HG02678 (cell line): ENCODE data around the gene SPEG.

Experiments
- ATAC-seq: cut with Tn5 transposase; IDR thresholded peaks from one replicate; pipeline ENCODE4 v1.9.1; 2021; ENCODE audit warnings: mild to moderate bottlenecking, moderate library complexity; ENCODE audit not compliant: unreplicated experiment

Gene SPEG

DNA sequence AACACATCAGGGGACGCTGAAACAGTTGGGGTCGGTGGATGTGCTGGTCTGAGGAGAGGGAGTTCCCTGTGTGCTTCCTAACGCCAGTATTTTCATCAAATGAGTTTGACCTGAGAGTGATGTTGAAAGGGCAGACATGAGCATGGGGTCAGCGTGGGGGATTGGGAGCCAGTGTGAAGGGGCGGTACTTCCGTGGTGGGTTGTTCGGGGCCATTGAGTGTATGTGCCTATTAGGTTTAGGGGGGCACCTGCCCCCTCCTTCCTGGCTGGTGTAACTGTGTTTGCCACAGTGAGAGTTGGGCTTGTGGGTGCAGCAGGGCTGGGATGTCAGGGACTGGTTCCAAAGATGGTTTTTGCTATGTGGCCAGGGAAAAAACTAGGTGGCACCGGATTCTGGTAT lies 24.4 kb downstream of the SPEG start:
- no peak for ATAC-seq

DNA sequence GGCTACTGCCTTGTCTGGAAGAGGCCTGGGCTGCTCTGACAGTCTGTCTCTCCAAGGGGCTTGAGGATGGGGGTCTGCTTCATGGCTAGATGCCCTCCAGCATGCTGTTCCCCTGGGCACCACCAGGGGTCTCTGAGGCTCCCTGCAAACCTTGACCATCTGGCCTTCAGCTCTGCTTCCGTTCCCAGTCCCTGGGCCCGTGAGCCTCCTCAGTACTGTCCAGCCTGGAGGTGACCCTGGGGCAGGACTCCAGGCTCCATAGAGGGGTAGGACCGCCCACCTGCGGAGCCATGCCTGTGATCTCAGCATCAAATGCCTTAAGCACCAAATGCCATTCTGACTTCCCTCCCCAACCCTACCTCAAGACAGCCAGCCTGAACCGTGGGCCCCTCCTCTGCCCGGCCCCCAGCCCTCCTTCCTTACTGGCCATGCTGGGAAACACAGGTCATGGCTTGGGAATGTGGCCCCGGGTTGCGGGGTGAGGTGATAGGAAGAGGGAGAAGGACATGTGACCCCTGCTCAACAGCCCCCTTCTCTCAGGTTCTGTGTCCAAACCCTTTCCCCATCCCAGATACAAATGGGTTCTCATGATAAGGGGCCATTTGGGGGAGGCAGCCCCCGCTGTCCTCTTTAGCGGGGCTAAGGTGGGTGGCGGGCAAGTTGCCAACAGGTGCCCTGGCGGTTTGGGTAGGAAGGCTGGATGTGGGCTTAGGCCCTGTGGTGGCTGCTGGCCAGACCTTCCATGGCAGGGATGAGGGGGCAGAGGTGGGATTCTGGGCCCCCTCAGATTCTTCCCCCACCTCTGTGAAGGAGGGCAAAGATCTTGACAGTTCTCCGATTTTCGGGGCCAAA lies 25.0 kb downstream of the SPEG start:
- peak; percentile 72 for ATAC-seq

DNA sequence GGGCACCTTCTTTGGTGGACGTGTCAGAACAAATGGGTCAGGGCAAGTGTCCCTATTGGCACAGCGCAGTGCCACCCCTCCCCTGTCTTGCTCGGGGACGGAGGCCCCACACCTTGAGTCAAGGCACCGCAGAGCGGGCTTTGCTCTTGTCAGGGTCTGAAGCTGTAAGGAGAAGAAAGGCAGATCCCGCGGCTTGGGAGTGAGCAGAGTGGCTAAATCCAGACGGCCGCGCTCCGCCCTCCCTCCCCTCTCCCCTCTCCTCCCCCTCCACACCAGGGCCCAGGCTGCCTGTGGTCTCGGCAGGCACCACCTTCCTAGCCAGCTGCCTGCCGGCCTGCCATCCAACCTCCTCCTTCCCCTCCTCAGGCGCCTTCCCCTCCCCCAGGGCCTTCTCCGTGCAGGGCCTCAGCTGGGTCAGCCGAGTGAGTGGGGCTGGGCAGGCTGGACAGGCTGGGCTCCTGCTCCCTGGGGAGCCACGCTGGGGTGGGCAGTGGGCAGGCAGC lies 25.8 kb downstream of the SPEG start:
- ATAC-seq: no peak

DNA sequence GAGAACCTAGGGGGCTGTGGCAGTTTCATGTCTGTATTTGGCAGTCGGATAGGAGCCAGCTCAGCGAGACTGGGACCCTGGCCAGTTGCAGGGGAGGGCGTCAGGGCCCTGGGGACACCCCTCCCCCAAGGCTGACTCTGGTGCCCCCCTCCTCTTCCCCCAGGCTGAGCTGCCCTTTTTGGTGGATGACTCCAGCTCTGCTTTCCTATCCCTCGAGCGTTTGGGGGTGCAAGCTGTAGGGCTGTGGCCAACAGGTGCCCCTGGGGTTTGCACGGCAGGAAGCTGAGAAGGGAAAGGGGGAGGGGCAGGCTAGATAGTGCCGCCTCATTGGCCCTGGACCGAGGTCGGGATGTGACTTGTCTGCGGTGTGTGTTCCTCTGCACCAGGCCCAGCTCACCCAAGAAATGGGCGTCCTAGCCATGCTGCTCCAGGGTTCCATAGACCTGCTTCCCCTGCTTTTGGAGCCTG lies 26.4 kb downstream of the SPEG start:
- no peak for ATAC-seq

DNA sequence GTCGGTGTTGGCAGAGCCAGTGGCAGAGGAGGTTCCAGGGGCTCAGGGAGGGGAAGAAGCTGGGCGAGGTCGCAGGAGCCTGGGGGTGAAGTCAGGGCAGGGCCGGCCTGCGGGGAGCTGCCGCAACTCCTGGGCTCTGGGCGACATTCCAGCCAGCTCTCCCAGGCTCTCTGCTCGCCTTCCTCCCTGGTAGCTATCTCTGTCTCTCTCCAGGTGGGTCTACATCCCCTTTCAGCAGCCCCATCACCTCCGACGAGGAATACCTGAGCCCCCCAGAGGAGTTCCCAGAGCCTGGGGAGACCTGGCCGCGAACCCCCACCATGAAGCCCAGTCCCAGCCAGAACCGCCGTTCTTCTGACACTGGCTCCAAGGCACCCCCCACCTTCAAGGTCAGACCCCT lies 27.0 kb downstream of the SPEG start:
- ATAC-seq: no peak

DNA sequence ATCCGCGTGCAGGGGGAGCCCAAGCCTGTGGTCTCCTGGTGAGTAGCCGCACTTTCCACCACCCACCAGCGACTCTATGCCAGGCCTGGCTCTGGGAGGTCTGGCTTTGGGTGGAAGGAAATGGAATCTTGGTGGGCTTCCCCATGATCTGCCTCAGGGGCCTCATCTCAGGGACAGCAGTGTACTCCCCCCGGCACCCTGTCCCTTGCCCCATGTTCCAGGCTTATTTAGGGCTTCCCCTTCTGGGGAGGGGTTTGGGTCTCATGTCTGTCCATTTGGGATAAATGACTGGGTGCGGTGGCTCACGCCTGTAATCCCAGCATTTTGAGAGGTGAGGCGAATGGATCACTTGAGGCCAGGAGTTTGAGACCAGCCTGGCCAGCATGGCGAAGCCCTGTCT lies 27.7 kb downstream of the SPEG start:
- no peak for ATAC-seq

DNA sequence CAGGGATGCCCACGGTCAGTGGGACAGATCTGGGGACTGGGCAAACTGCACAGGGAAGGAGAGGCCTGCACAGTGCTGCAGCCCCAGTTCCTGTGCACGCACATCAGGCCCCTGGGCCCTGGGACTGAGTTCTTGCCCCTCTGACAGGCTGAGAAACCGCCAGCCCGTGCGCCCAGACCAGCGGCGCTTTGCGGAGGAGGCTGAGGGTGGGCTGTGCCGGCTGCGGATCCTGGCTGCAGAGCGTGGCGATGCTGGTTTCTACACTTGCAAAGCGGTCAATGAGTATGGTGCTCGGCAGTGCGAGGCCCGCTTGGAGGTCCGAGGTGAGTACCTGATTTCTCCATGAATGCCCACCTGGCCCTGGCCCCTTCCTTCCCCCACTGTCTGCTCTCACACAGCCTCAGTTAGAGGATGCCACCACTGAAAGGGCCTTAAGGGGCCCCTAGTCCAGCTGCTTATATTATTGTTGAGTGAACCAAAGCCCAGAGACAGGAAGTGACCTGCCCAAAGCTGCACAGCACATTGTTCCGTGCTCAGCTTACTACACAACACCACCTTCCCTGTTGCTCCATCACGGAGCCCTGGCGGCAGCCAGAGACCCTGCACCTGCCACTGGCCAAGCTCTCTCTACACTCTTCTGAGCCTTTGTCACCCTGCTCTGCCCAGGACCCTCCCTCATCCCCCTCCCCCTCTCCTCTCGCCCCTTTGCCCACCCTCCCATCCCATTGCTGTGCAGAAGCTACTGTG lies 29.8 kb downstream of the SPEG start:
- no peak for ATAC-seq

DNA sequence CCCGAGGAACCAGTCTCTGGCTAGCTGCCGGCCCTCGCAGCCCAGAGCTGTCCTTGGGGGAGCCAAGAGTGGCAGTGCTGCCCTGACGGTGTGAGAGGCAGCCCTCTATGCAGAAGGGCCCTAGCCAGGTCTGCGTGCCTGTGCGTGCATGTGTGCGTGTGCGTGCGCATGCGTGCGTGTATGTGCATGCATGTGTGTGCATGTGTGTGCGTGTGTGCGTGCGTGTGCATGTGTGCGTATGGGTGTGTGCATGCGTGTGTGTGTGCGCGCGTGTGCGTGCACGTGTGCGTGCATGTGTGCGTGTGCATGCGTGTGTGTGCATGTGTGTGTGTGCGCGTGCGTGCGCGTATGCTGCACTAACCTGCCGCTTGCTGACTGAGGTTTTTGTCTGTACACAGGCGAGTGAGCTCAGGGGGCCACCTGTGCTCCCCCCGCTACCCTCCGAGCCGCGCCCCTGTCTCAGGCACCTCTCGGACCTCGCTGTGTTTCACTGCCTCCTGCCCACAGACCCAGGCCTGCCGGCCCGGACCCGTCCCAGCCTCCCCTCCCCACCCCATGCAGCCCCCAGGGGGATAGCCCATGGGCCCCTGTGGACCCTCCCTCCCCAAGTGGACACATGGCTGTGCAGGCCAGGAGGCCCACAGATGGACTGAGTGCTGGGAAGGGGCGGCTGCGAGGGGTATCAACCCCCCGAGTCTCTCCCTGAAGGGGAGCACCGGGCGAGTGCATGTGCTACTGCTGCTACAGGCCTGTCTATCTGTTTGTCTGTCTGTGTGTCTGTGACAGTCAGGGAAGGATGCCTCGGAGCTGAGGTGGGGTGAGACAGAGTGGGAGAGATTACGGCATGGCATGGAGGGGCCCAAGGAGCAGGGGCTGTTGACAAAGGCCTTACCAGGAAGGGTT lies 31.3 kb downstream of the SPEG start:
- no peak for ATAC-seq

DNA sequence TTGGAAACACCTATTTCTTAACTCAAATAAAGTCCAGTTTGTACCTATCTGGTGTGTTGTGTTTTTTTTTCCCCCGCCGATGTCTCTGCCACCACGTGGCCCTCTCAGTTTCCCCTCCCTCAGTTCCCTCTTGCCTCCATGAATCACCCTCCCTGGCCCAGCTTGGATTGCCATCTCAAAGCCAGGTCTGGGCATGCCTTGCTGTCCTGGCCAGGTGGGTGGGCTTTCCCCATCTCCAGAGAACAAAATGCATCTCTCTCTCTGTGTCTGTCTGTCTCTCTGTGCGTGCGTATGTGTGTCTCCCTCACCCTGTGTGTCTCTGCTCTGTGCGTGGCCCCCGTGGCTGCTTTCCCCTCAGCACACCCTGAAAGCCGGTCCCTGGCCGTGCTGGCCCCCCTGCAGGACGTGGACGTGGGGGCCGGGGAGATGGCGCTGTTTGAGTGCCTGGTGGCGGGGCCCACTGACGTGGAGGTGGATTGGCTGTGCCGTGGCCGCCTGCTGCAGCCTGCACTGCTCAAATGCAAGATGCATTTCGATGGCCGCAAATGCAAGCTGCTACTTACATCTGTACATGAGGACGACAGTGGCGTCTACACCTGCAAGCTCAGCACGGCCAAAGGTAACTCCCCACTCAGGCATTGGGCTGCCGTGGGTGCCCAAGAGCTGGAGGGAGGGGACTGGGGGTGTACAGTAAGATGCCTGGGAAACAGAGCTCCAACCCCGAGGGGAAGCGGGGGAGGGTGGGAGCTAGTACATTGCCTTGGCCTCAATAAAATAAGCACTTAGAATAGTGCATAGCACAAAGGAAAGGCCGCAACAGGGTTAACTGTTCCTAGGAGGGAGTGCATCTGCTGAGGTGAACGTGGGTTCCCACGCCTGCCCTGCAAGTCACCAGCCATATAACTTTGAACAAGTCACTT lies 32.4 kb downstream of the SPEG start:
- ATAC-seq: no peak

DNA sequence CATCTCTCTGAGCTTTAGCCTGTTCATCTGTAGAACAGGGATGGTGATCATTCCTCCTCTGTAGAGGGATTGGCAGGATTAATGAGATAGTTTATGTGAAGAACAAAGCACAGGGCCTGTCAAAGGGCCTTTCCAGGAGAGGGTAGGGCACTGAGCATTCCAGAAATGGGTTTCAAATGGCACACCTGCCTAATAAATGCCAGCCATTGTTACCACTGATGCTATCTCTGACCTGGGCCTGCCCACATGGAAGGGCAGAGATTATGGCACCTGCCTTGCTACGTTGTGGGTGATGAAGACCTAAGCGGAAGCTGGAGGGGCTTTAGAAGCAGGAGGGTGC lies 33.1 kb downstream of the SPEG start:
- ATAC-seq: no peak

DNA sequence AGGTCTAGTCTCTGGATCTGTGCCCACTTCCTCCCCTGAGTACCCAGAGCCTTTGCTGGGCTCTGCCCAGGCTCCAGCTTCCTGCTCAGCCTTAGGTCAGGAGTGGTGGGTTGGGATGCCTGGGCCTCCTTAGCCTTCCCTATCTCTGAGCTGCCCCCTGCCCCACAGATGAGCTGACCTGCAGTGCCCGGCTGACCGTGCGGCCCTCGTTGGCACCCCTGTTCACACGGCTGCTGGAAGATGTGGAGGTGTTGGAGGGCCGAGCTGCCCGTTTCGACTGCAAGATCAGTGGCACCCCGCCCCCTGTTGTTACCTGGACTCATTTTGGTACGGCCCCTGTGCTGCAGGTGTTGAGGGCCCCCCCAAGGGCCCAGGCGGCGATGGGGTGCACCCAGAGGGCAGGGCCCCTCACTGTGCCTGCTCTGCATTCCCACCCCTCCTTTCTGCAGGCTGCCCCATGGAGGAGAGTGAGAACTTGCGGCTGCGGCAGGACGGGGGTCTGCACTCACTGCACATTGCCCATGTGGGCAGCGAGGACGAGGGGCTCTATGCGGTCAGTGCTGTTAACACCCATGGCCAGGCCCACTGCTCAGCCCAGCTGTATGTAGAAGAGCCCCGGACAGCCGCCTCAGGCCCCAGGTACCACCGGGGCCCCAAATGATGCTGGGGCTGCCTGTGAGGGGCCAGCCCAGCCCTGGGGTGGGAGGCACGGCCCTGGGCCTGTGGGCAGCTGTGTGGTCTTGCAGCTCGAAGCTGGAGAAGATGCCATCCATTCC lies 34.0 kb downstream of the SPEG start:
- no peak for ATAC-seq

DNA sequence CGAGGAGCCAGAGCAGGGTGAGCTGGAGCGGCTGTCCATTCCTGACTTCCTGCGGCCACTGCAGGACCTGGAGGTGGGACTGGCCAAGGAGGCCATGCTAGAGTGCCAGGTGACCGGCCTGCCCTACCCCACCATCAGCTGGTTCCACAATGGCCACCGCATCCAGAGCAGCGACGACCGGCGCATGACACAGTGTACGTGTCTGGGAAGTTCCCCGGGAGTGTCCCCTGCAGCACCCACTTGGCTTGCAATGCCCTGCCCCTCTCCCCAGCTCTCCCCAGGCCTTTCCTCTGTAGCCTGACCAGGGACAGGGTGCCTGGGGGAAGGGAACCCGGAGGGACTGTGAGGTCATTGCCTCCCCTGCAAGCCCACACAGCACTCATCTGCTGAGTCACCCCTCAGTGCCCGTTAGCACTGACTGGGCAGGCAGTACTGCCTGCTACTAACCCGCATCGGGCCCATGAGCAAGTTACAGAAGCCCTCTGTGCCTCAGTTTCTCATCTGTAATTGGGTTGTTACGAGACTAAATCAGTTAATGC lies 34.6 kb downstream of the SPEG start:
- ATAC-seq: no peak

DNA sequence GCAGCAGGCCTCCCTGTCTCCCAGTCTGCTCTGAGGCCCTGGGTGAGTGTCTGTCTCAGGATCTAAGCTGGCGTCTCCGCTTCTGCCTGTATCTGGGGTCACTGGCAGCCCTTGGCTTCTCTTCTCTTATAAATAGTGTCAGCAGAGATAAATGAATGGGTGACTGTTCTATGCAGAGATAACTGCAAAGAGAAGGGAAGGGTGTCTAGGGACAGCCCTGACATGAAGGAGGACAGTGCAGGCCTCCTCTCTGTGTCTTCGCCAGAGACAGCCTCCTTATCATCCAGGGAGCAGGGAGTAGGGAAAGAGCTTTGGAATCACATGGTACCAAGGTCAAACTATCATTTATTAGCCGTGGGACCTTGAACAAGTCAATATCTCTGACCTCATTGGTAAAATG lies 35.8 kb downstream of the SPEG start:
- no peak for ATAC-seq

DNA sequence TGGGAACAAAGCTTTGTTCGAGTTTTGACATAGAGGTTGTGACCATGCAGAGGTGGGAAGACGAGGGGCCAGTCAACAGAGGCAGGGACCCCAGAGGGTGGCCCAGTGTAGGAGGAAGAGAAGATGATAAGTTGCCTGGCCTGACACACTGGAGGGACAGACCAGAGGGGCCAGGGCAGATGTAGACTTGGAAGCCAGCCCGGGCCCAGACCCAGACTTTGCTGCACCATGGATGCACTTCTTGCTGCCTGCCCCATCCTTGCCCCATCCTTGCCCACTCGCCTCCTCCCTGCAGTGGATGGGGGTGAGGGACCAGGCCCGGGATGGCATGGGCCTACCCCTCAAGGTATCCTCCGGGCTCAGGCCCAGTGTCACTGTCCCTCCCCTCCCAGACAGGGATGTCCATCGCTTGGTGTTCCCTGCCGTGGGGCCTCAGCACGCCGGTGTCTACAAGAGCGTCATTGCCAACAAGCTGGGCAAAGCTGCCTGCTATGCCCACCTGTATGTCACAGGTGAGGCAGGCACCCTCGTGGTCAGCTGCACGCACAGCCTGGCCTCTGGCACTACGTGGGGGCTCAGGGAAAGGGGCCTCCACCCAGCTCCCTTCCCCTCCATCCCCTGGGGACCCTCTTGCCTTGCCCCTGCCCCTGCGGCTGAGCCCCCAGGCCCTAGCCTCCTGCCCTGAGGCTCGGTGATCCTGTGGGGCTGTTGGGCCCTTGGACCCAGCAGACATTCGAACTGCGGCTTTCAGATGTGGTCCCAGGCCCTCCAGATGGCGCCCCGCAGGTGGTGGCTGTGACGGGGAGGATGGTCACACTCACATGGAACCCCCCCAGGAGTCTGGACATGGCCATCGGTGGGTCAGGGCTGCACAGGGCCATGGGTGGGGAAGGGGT lies 37.1 kb downstream of the SPEG start:
- no peak for ATAC-seq

DNA sequence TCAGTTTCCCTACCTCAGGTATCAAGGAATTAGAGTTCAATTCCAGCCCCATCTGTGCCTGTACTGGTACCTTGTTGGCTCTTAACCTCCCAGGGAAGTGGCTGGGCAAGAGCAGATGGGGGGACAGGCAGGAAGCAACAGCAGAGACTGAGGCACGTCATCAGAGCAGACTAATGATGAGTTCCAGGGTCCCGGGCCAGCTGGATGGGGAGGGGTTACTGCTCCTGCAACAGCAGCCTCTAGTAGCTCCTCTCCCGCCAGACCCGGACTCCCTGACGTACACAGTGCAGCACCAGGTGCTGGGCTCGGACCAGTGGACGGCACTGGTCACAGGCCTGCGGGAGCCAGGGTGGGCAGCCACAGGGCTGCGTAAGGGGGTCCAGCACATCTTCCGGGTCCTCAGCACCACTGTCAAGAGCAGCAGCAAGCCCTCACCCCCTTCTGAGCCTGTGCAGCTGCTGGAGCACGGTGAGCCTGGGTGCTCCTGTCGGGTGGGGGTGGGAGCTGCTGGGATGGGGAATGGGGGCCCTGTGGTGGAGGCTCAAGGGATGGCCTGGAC lies 38.1 kb downstream of the SPEG start:
- no peak for ATAC-seq

DNA sequence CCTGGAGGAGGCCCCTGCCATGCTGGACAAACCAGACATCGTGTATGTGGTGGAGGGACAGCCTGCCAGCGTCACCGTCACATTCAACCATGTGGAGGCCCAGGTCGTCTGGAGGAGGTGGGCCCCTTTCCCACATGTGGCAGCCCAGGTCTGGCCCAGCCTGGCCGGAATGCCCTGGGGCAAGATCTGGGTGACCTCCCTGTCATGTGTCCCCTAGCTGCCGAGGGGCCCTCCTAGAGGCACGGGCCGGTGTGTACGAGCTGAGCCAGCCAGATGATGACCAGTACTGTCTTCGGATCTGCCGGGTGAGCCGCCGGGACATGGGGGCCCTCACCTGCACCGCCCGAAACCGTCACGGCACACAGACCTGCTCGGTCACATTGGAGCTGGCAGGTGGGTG lies 38.9 kb downstream of the SPEG start:
- ATAC-seq: no peak

DNA sequence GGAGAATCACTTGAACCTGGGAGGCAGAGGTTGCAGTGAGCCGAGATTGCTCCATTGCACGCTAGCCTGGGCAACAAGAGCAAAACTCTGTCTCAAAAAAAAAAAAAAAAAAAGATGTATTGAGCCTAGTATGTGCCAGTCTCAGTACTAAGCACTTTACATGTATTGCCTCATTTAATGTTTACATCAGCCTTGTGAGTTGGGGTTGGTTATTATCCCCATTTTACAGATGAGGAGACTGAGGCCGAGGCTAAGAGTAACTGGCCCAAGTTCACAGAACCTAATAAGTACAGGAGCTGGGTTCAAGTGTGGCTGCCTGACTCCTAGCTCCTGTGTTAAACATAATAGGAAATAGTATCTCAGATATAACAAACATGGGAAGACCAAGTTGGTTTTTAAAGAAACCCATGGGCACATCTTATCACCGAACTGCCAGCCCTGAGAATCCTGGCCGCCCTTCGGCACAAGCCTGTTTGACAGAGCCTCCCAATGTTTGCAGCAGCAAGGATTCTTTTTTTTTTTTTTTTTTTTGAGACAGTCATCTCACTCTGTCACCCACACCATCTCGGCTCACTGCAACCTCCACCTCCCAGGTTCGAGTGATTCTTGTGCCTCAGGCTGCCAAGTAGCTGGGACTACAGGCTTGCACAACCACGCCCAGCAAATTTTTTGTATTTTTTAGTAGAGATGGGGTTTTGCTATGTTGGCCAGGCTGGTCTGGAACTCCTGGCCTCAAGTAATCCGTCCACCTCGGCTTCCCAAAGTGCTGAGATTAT lies 39.8 kb downstream of the SPEG start:
- no peak for ATAC-seq
